GM21528 (cell line): Measurements from ENCODE around the gene PIP5K1B.

ENCODE experiments used
- ATAC-seq: cut with Tn5 transposase; IDR thresholded peaks from one replicate; pipeline ENCODE4 v1.9.1; 2021; ENCODE audit warnings: mild to moderate bottlenecking, moderate library complexity; ENCODE audit not compliant: unreplicated experiment, low FRiP score

PIP5K1B gene

GRCh38 chr9:69009708-69010107 lies 304.7 kb downstream of the PIP5K1B start:
- no peak for ATAC-seq

GRCh38 chr9:69012696-69013381 lies 307.8 kb downstream of the PIP5K1B start:
- no peak for ATAC-seq

- ATAC-seq: no peak
These were observed 308.3 kb downstream of the PIP5K1B start for GRCh38 chr9:69013382-69013727.

- no peak for ATAC-seq
These were observed 309.0 kb downstream of the PIP5K1B start, which contains the start of gene PRKACG for GRCh38 chr9:69014013-69014412. PRKACG (minus strand) TSS chr9:69014113; CDS start chr9:69014092, 21 bp downstream.

- no peak for ATAC-seq
These were observed 311.4 kb downstream of the PIP5K1B start for GRCh38 chr9:69016191-69017096.

- ATAC-seq: no peak
These were observed 313.7 kb downstream of the PIP5K1B start for GRCh38 chr9:69018737-69019136.

GRCh38 chr9:69019808-69020207 lies 314.8 kb downstream of the PIP5K1B start:
- no peak for ATAC-seq

- no peak for ATAC-seq
These were observed 315.5 kb downstream of the PIP5K1B start for GRCh38 chr9:69020301-69021145.

GRCh38 chr9:69023650-69024049 lies 318.6 kb downstream of the PIP5K1B start:
- ATAC-seq: no peak

GRCh38 chr9:69027355-69028097 lies 322.5 kb downstream of the PIP5K1B start:
- ATAC-seq: peak; percentile 79

- no peak for ATAC-seq
These were observed 323.7 kb downstream of the PIP5K1B start for GRCh38 chr9:69028754-69029153.

- no peak for ATAC-seq
These were observed 324.5 kb downstream of the PIP5K1B start for GRCh38 chr9:69029535-69029934.

GRCh38 chr9:69030851-69031645 lies 326.0 kb downstream of the PIP5K1B start:
- no peak for ATAC-seq

- ATAC-seq: no peak
These were observed 329.0 kb downstream of the PIP5K1B start for GRCh38 chr9:69034071-69034470.

- peak; percentile 92 for ATAC-seq
These were observed 330.6 kb downstream of the PIP5K1B start, which contains the start of gene FXN for GRCh38 chr9:69035438-69036308. FXN (plus strand) TSS chr9:69035752; CDS start chr9:69035783, 31 bp downstream.

GRCh38 chr9:69036309-69036708 lies 331.3 kb downstream of the PIP5K1B start:
- peak; percentile 41 for ATAC-seq

- no peak for ATAC-seq
These were observed 331.8 kb downstream of the PIP5K1B start for GRCh38 chr9:69036799-69037198.

- ATAC-seq: no peak
These were observed 335.6 kb downstream of the PIP5K1B start for GRCh38 chr9:69040646-69041045.
